H54 (cell line): ENCODE results near the gene PYM1.
"Not testable (repeated sequence)": the region's sequence is repeated elsewhere in the genome, so short reads cannot be mapped to it uniquely, and the experiment has no call there.

Experiments
- DNase-seq: peaks from one replicate; pipeline ENCODE4 v3.0.0; 2011; ENCODE audit warnings: low spot score, mixed read lengths; ENCODE audit not compliant: insufficient read length
- FAIRE-seq: peaks from 3 replicates; lab custom pipeline; 2011; peaks lifted over from hg19 to GRCh38; lab: Jason Lieb, UNC
- POLR2A ChIP-seq: IDR thresholded peaks from 2 replicates; pipeline ENCODE4 v1.6.1; 2011; ENCODE audit warnings: low read depth, mild to moderate bottlenecking, low read length

The PYM1 gene

DNA sequence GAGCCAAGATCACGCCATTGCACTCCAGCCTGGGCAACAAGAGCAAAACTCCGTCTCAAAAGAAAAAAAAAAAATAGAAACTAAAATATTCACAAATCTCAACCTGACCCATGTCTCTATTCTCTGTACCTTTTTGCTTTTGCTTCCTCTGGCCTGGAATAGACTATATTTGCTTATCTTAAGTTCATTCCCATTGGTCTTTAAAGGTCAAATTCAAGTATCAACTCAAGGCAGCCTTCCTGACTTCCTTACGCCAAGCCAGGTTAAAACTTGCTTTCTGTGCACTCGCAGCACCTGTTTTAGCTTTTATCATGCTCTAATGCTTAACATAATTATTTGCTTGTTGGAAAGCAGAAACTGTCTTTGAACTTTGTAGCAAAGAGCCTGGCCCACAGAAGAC, 14.8 kb downstream of the PYM1 start:
- FAIRE-seq, result no peak
- no peak for DNase-seq
- TF ChIP-seq POLR2A, result no peak

DNA sequence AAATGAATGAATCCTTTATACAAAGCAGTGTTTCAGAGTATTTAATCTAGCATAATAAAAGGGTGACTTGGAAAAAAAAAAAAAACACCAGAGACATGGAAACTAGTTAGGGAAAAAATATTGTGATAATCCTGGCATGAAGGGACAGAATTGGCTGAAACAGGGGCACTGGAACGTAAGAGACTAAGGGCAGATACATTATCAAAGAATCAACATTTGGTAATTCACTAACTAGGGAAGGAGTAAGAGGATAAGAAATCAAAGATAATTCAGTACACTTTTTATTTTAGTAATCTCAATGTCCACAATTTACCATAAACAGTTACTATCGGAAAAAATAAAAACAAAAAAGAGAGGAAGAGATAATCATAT, 18.2 kb downstream of the PYM1 start:
- no peak for DNase-seq
- no peak for TF ChIP-seq POLR2A
- no peak for FAIRE-seq

DNA sequence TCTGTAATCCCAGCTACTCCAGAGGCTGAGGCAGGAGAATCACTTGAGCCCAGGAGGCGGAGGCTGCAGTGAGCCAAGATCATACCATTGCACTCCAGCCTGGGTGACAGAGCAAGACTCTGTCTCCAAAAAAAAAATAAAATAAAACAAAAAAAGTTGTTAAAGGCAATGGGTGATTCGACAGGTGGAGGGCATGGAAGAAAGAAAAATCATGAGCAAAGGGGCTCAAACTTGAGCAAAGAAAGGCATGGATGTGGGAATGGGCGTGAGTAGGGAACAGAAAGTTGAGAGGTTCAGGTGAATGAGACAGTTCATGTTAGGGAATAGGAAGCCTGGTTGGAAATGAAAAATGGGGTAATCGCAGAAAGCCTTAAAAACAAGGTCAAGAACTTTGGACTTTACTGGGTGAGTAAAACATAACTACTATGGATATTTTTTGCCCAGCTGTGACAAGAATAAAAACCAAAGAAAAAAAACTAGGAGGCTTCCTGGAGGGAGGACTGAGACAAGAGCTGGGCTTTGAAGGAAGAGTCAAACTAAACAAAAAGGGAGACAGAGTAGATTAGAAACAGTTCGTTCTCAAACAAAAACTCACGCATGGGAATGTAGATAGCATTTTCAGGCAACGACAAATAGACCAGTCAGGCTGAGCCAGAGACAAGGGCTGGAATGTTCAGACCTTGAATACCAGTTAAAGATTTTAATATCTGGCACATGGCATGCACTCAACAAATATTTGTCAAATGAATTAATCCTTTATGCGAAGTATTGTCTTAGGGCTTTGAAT, 18.8 kb downstream of the PYM1 start:
- DNase-seq (no peak), FAIRE-seq (no peak)
- TF ChIP-seq POLR2A, result no peak

DNA sequence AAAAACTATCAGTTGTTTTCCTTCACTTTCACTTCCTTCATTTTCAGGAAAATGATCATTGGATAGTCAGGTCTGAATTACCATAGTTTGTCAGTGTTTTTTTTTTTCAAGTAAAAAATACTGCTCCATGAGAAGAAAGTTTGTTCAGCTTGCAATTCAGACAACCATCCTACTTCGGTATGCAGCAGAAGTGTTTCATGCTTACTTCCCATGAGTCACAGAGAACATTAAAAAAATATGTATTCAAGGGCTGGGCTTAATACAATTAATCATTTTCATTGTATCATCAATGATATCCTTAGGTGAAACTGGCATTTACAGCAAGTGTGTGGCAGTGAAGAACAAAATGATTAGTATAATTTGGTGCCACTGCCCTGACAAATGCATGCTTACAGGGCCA, 21.6 kb downstream of the PYM1 start:
- FAIRE-seq, result no peak
- no peak for TF ChIP-seq POLR2A
- peak; percentile 27 for DNase-seq

DNA sequence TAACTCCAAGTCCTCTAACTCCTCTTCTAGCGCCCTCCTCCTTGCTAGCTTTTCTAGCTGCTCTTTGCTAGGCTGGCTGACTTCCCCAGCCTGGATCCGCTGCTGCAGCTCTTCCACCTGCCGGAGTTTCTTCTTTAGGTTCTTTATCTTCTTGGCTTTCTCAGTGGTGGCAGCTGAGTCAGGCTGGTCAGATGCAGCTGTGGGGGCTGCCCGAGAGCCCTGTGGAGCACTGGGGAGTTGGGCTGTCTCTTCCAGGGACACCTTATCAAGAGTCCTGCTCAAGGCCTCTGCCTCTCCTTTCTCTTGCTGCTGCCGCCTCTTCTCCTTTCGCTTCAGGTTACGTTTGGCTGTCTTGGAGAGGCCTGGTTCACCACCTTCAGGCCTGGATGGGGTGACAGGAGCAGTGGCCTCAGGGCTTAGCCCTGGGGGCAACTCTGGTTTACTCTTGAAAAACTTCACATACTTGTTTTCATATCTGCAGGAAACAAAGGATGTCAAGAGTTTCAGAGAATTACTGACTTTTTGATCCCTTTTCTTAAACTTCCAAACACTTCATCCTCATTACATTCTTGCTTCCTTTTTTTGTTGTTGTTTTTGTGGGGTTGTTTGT, 25.7 kb downstream of the PYM1 start:
- FAIRE-seq (no peak), DNase-seq (no peak)
- no peak for TF ChIP-seq POLR2A

DNA sequence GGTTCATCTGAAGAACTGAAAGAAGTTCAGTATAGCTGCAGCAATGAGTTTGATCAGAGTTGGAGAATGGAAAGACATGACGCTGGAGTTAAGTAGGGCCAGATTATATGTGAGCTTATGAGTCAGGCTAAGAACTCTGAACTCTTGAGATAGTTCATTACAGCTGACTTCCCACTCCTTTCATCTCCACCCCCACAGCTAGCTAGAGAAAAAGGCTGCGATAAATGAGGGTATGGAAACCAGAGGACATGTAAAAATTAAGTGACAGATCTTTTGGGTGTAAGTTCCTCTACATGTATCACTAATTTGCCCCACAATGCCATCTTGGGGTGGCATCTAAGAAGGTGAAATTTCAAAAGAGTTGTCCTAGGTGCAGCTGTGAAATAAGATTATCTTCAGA, 28.6 kb downstream of the PYM1 start:
- FAIRE-seq, result no peak
- no peak for DNase-seq
- TF ChIP-seq POLR2A, result no peak

DNA sequence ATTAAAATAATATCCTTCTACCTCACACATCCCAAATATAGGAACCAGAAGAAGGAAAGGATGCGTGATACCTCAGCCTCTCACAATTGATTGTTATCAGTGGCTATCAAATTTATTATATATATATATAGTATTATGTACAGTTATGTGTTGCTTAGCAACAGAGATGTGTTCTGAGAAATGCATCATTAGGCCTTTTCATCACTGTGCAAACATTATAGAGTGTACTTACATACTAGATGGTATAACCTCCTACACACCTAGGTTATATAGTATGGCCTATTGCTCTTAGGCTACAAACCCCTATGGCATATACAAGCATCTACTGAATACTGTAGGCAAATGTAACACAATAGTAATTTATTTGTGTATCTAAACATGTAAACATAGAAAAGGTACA, 34.0 kb downstream of the PYM1 start:
- no peak for TF ChIP-seq POLR2A
- FAIRE-seq (no peak), DNase-seq (no peak)

DNA sequence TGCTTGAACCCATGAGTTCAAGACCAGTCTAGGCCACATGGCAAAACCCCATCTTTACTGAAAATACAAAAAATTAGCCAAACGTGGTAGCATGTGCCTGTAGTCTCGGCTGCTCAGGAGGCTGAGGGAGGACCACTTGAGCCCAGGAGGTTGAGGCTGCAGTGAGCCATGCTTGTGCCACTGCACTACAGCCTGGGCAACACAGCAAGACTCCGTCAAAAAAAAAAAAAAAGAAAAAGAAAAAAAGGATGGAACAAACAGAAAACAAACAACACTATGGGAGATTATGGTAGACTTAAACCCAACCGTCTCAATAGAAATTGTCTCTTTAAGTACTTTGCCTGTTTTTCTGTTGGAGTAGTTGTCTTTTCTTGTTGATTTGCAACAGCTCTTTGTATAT, 36.4 kb downstream of the PYM1 start:
- FAIRE-seq (no peak), DNase-seq (no peak)
- no peak for TF ChIP-seq POLR2A

DNA sequence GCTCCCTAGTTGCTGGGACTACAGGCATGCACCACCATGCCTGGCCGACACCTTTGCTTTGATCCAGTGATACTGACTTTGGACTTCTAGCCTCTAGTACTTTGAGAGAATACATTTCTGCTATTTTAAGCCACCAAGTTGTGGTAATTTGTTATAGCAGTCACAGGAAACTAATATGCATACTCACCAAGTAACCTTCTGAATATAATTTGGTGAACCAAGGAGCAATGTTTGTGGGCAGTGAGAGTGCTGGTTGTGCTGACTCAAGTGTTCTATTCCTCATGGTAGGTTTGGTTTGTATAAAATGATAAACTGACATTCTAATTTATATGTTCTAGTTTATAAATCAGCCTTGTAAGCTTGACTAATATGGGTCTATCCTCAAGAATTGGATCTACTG, 42.6 kb downstream of the PYM1 start:
- TF ChIP-seq POLR2A, result no peak
- DNase-seq, result no peak
- FAIRE-seq, result no peak

DNA sequence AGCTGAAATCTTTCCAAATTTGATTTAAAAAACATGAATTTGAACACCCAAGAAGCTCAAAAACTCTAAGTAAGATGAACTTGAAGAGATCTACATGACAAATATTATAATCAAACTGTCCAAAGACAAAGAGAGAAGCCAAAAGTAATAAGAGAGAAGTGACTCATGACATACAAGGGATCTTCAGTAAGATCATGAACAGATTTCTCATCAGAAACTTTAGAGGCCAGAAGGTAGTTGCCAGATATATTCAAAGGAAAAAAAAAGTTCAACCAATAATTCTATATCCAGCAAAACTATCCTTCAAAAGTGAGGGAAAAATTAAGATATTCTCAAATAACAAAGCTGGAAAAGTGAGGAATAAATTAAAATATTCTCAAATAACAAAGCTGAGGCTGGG, 49.9 kb downstream of the PYM1 start:
- no peak for FAIRE-seq
- no peak for DNase-seq
- TF ChIP-seq POLR2A, result no peak

DNA sequence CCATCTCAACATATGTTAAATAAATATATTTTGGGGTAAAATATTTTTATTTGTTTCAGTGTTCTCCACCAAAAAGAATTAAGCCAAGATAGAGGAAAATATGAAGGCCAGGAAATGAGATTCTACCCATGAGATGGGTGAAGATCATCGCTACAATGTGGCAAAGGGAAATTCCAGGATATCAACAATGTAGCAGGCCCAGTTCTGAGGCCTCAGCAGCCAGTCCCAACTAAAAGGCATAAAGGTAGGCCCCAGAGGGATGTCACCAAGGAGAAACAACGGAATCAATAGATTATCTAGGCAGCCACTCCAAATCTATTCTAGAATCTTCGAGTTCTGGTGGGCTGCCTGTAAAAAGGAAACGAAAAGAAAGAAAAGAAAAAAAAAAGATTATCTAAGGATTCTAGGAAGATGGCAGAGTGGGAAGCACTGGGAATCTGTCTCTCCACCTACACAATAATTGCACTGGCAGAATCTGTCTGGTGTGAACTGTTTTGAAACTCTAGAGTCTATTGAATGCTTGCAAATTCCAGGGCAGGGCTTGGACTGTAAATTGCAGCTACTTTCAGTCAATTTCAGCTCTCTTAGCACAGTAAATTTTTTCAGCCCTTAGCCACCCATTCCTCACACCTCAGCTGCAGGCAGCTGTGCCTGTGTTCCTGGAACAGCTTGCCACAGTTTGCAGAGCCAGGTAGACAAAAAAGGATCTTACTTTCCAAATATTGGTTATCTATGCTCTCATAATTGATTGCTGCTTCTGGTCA, 51.8 kb downstream of the PYM1 start:
- FAIRE-seq (no peak), DNase-seq (no peak)
- TF ChIP-seq POLR2A, result no peak

DNA sequence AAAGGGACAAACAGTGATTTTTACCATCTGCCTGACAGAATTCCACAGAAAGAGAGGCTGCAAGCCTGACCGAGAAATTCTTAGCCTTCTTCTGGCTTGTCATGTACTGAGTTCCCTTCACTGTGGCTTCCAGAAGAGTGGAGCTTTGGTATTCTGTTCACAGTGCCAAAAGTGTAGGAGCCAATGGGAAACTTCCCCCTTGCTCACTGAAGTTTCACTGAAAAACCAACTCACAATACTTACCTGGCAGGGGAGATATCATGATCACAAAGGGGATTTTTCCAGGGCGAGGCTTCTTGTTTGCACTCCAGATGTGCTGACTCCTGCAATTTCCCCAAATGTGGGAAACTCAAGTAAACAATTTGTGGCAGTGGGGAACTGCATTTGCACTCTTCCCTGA, 53.3 kb downstream of the PYM1 start:
- DNase-seq (no peak), FAIRE-seq (no peak)
- TF ChIP-seq POLR2A, result no peak

DNA sequence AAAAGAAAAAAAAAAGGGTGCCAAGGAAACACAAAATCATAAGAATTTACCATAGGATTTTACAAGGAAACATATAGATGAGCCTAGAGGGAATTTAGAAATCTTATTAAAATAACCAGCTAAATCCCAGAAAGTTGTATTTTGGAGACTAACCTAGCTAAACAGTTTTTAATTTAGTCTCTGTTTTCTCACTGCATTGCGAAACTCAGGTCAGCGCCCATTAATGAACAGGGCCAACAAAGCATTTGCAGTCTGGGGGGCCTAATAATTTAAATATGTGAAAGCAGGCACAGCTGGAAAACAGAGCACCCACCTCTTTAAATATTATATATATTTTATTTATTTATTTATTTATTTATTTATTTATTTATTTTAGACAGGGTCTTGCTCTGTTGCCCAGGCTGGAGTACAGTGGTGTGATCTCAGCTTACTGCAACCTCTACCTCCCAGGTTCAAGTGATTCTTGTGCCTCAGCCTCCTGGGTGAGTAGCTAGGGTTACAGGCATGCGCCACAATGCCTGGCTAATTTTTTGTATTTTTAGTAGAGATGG, 61.2 kb downstream of the PYM1 start:
- FAIRE-seq, DNase-seq: not testable (repeated sequence)

DNA sequence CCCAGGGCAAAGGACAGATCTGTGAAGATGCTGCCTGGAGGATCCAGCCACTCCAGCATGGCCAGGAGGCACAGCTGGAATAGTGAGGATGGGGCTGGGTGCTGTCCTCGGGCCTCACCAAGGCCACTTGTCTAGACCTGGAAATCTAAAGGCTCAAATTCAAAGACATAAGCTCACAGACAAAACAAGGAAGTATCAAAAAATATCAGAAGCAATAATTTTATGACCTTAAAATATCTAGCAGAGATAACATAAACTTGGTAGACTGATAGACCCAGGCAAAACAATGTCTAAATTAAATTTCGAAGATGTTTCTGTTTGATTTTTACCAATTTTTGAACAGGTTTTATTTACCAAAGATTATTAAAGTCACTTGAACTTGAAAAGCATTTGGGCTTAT, 62.4 kb downstream of the PYM1 start:
- no peak for TF ChIP-seq POLR2A
- FAIRE-seq, result no peak
- no peak for DNase-seq

DNA sequence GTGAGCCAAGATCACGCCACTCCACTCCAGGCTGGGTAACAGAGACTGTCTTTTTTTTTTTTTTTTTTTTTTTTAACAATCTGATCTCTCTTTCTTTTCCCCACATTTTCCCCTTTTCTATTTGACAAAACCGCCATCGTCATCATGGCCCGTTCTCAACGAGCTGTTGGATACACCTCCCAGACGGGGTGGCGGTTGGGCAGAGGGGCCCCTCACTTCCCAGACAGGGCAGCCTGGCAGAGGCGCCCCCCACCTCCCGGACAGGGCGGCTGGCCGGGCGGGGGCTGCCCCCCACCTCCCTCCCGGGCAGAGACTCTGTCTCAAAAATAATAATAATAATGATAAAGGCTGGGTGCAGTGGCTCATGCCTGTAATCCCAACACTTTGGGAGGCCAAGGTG, 64.8 kb downstream of the PYM1 start:
- not testable (repeated sequence) for FAIRE-seq, DNase-seq
